ENCODE results near the gene IQSEC2.

DNA sequence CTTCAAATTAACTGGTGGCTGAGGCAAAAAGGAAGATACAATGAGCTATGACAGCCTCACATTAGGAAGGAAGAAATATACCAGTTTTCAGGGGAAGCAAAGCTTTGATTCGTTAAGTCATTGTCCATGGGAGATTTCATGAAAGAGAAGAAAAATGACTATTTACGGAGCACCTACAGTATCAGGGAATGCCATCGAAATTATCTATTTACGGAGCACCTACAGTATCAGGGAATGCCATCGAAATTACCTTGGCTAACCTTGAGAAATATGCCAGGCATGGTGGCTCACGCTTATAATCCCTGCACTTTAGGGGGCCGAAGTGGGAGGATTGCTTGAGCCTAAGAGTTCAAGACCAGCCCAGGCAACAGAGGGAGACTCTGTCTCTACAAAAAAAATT, 28.5 kb upstream of the IQSEC2 start:
- TF ChIP-seq EZH2 (IDR thresholded peaks at IDR 0.05) (no peak), POLR2AphosphoS5 (IDR thresholded peaks at IDR 0.05; ENCODE audit: borderline replicate concordance, low read depth, low read length) (no peak)
